DOHH2 (cell line): ENCODE data around the gene TNFRSF6B.

Experiments used
- EZH2phosphoT487 ChIP-seq: fragments of 200-600 bp; sonication (generic); IDR thresholded peaks from 2 replicates; pipeline ENCODE4 v1.6.1; 2017; ENCODE audit warnings: borderline replicate concordance, mild to moderate bottlenecking, antibody characterized with exemption, low read length, moderate library complexity, mixed read lengths
- TF ChIP-seq, protein P1 (sequence below): fragments of 200-600 bp; sonication (generic); IDR thresholded peaks from one replicate; pipeline ENCODE4 v1.5.1; 2014; ENCODE audit warnings: antibody characterized with exemption, mild to moderate bottlenecking, low read depth, low read length; ENCODE audit not compliant: poor library complexity, severe bottlenecking

DNA sequence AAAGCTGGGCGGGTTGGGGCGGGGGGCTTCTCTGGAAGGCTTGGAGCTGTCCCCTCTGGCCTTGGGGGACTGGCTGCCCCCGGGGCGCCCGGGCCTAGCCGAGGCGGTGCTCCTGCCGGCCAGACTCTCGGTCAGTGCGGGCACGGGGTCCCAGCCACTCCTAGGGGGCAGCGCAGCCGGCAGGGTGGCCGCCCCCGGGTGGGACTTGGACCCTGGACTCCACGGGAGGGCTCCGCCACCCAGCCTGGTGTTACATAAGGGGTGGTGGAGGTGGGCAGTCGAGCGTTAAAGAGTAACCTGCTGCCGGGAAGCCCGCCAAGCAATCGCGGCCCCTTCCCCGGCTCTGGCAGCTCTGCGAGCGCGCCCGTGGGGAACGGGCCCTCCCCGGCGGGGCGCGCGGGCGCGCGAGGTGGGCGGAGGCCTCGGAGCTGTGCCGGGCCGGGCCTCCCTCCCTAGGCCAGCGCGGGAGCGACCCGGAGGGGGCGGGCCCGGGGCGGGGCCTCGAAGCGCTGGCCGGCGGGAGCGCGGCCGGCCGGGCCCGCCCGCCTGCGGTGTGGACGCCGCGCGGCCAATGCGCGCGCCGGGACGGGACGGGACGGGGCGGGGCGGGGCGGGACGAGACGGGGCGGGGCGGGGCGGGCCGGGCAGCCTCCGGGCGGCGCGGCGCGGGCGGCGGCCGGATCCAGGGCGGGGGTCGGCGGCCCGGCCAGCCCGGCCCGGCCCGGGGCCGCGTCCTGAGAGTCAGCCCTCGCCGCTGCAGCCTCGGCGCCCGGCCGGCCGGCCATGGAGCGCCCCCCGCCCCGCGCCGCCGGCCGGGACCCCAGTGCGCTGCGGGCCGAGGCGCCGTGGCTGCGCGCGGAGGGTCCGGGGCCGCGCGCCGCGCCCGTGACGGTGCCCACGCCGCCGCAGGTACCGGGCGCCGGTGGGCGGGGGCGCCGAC, 42.9 kb downstream of the TNFRSF6B start, which contains the start of gene SLC2A4RG:
- TF ChIP-seq EZH2phosphoT487, result no peak
- TF ChIP-seq, protein P1, sequence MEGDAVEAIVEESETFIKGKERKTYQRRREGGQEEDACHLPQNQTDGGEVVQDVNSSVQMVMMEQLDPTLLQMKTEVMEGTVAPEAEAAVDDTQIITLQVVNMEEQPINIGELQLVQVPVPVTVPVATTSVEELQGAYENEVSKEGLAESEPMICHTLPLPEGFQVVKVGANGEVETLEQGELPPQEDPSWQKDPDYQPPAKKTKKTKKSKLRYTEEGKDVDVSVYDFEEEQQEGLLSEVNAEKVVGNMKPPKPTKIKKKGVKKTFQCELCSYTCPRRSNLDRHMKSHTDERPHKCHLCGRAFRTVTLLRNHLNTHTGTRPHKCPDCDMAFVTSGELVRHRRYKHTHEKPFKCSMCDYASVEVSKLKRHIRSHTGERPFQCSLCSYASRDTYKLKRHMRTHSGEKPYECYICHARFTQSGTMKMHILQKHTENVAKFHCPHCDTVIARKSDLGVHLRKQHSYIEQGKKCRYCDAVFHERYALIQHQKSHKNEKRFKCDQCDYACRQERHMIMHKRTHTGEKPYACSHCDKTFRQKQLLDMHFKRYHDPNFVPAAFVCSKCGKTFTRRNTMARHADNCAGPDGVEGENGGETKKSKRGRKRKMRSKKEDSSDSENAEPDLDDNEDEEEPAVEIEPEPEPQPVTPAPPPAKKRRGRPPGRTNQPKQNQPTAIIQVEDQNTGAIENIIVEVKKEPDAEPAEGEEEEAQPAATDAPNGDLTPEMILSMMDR, result no peak
